Erythroblast (primary cell): Measurements from ENCODE around the gene EFHD1.

Experiments used
- GATA1 ChIP-seq: IDR thresholded peaks from 2 replicates; pipeline ENCODE4 v1.6.1; 2011; ENCODE audit warnings: low read depth, mild to moderate bottlenecking, control low read depth, low read length, moderate library complexity
- POLR2A ChIP-seq: IDR thresholded peaks from 2 replicates; pipeline ENCODE4 v1.6.1; 2011; ENCODE audit warnings: mild to moderate bottlenecking, low read length

DNA sequence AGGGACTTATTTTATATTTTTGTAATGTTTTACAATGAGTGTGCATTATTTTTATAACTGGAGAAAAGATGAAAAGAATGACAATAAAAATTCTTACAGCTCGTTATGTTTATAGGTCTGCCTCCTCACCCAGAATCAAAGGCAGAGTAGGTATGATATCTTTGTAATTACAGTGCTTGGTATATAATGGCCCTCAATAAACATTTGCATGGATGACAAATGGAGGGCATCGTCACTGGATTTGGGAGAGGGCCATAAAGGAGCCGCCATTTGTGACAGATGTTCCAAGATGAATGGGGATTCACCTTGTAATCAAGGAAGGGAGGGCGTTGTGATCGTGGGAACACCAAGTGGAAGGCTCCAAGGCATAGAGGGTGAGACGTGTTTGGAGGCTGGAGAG lies 41.1 kb downstream of the EFHD1 start:
- TF ChIP-seq POLR2A (no peak), GATA1 (no peak)
